Islet precursor cell (in vitro differentiated cells): ENCODE results near the gene SLC22A31.

Source experiments
- DNase-seq: peaks from one replicate; pipeline ENCODE4 v3.0.0-alpha.2; 2018

SLC22A31 gene

GRCh38 chr16:89216315-89217137, 16.2 kb upstream of the SLC22A31 start:
- peak; percentile 84 for DNase-seq

- DNase-seq: peak; percentile 58
Observed at GRCh38 chr16:89210904-89211515, 10.7 kb upstream of the SLC22A31 start.

GRCh38 chr16:89210165-89210903, 10.0 kb upstream of the SLC22A31 start:
- DNase-seq: no peak

- DNase-seq: no peak
Observed at GRCh38 chr16:89209522-89210044, 9.2 kb upstream of the SLC22A31 start.

GRCh38 chr16:89207993-89208392, 7.7 kb upstream of the SLC22A31 start:
- DNase-seq: no peak

GRCh38 chr16:89202422-89203215, 2.3 kb upstream of the SLC22A31 start:
- DNase-seq: no peak

- DNase-seq: peak; percentile 94
Observed at GRCh38 chr16:89201439-89202377, 1.4 kb upstream of the SLC22A31 start.

GRCh38 chr16:89200850-89201411, 594 bp upstream of the SLC22A31 start:
- DNase-seq: no peak

- DNase-seq: no peak
Observed at GRCh38 chr16:89199241-89200123, 855 bp downstream of the SLC22A31 start.

GRCh38 chr16:89198417-89199240, 1.7 kb downstream of the SLC22A31 start:
- DNase-seq: peak; percentile 57

GRCh38 chr16:89197633-89198416, 2.5 kb downstream of the SLC22A31 start:
- no peak for DNase-seq

GRCh38 chr16:89197033-89197632, 3.2 kb downstream of the SLC22A31 start:
- no peak for DNase-seq

- peak; percentile 74 for DNase-seq
Observed at GRCh38 chr16:89195521-89196171, 4.7 kb downstream of the SLC22A31 start.

GRCh38 chr16:89194340-89195311, 5.7 kb downstream of the SLC22A31 start:
- peak; percentile 49 for DNase-seq

GRCh38 chr16:89193576-89194293, 6.6 kb downstream of the SLC22A31 start:
- DNase-seq: no peak
